Spinal cord (tissue), 10 donors: ENCODE data around the gene ADAMTSL1. TPM values are rescaled to one million over a fixed set of nuclear protein-coding genes. Genes with fewer than 3 reads are reported as not detected.

ENCODE experiments used
- DNase-seq, 6 donors: peaks; one replicate each; pipeline versions ENCODE4 v3.0.0 to v3.0.0-alpha.2; 2013 to 2015; ENCODE audit warnings: low spot score in 6 of 6, low read depth in 4 of 6
- H3K27ac ChIP-seq: one replicate; pipeline ENCODE4 v1.5.1; 2013; ENCODE audit warnings: low read depth, low read length, control low read depth
- H3K27me3 ChIP-seq: one replicate; pipeline ENCODE4 v1.6.1; 2013; ENCODE audit warnings: low read length; ENCODE audit not compliant: control insufficient read depth, insufficient read depth
- H3K36me3 ChIP-seq: one replicate; pipeline ENCODE4 v1.6.1; 2013; ENCODE audit warnings: low read length; ENCODE audit not compliant: control insufficient read depth, insufficient read depth
- H3K4me1 ChIP-seq: one replicate; pipeline ENCODE4 v1.6.1; 2013; ENCODE audit warnings: low read length; ENCODE audit not compliant: control insufficient read depth, insufficient read depth
- H3K4me3 ChIP-seq: one replicate; pipeline ENCODE4 v1.5.1; 2013; ENCODE audit warnings: low read depth, low read length, control low read depth
- H3K9me3 ChIP-seq: one replicate; pipeline ENCODE4 v1.6.1; 2013; ENCODE audit warnings: low read length; ENCODE audit not compliant: control insufficient read depth, insufficient read depth
- WGBS: methylation state at CpG from one replicate; pipeline ENCODE4 v1.1.5; 2013; ENCODE audit warnings: missing lambda C conversion rate; ENCODE audit not compliant: insufficient coverage; 5-methylcytosine and 5-hydroxymethylcytosine counted together
- polyA plus RNA-seq, 2 donors: library from polyadenylated mRNA; unstranded; fragments of 120-200 nt; gene quantifications; one replicate each; pipeline ENCODE4 v1.2.1, GENCODE V29; 2013; ENCODE audit not compliant: insufficient read length in 2 of 2
- total RNA-seq, 2 donors: library from RNA; depleted of rRNA in 1 of 2; stranded (reverse); fragments of 120-200 nt in 1 of 2; fragments of >200 nt in 1 of 2; gene quantifications; one replicate each; pipeline versions ENCODE4 v1.2.3 to v1.2.4, GENCODE V29; 2013 to 2014
- donor health status: healthy.

Gene ADAMTSL1
- total and polyA plus RNA-seq, 4 donors: 21.7 to 35.3 (median 28.4) TPM

GRCh38 chr9:18516965-18517364 lies 43.0 kb downstream of the ADAMTSL1 start:
- no peak overlapping the region for H3K4me3 ChIP-seq
- H3K9me3 ChIP-seq: no peaks in the 10 kb centered on the region
- H3K4me1 ChIP-seq: no peaks in the 10 kb centered on the region
- H3K36me3 ChIP-seq: no peaks in the 10 kb centered on the region
- no peaks in the 10 kb centered on the region for H3K27me3 ChIP-seq
- no CpG with 5 or more reads among the region's 2 CpGs for WGBS
- no peak overlapping the region for H3K27ac ChIP-seq
- DNase-seq: peak in 1 of 6 donors; percentile 14

- DNase-seq: peak in 1 of 6 donors; percentile 61
- Histone ChIP-seq H3K27me3 (no peaks in the 10 kb centered on the region), H3K36me3 (no peaks in the 10 kb centered on the region), H3K27ac (no peak overlapping the region), H3K4me1 (no peaks in the 10 kb centered on the region), H3K9me3 (no peaks in the 10 kb centered on the region), H3K4me3 (no peak overlapping the region)
- 73% methylated on average over 2 of the region's 3 CpGs for WGBS
Measured at GRCh38 chr9:18520416-18521047, 46.6 kb downstream of the ADAMTSL1 start.

- no peaks in the 10 kb centered on the region for H3K9me3 ChIP-seq
- H3K4me1 ChIP-seq: no peaks in the 10 kb centered on the region
- H3K27ac ChIP-seq: no peak overlapping the region
- H3K4me3 ChIP-seq: no peak overlapping the region
- DNase-seq: peak in 1 of 6 donors; percentile 8
- H3K36me3 ChIP-seq: no peaks in the 10 kb centered on the region
- 86% methylated on average over 3 of the region's 3 CpGs for WGBS
- H3K27me3 ChIP-seq: no peaks in the 10 kb centered on the region
Measured at GRCh38 chr9:18526685-18527084, 52.7 kb downstream of the ADAMTSL1 start.

GRCh38 chr9:18531136-18532065 lies 57.4 kb downstream of the ADAMTSL1 start:
- Histone ChIP-seq H3K27ac (no peak overlapping the region), H3K36me3 (peaks cover 4% of the 10 kb centered on the region), H3K27me3 (no peaks in the 10 kb centered on the region), H3K4me1 (no peaks in the 10 kb centered on the region), H3K9me3 (peaks cover 13% of the 10 kb centered on the region), H3K4me3 (no peak overlapping the region)
- 100% methylated on average over 3 of the region's 7 CpGs for WGBS
- DNase-seq: no peak

- H3K4me1 ChIP-seq: no peaks in the 10 kb centered on the region
- H3K9me3 ChIP-seq: peaks cover 13% of the 10 kb centered on the region
- DNase-seq: no peak
- H3K27ac ChIP-seq: no peak overlapping the region
- H3K36me3 ChIP-seq: peaks cover 4% of the 10 kb centered on the region
- H3K27me3 ChIP-seq: no peaks in the 10 kb centered on the region
- WGBS: 88% methylated on average over 2 of the region's 2 CpGs
- H3K4me3 ChIP-seq: no peak overlapping the region
Measured at GRCh38 chr9:18534611-18535010, 60.7 kb downstream of the ADAMTSL1 start.

GRCh38 chr9:18536554-18536953 lies 62.6 kb downstream of the ADAMTSL1 start:
- peaks cover 4% of the 10 kb centered on the region for H3K36me3 ChIP-seq
- peaks cover 13% of the 10 kb centered on the region for H3K9me3 ChIP-seq
- no peaks in the 10 kb centered on the region for H3K27me3 ChIP-seq
- H3K4me3 ChIP-seq: no peak overlapping the region
- DNase-seq: no peak
- no peaks in the 10 kb centered on the region for H3K4me1 ChIP-seq
- H3K27ac ChIP-seq: no peak overlapping the region

GRCh38 chr9:18539203-18539693 lies 65.3 kb downstream of the ADAMTSL1 start:
- Histone ChIP-seq H3K27ac (no peak overlapping the region), H3K9me3 (peaks cover 9% of the 10 kb centered on the region), H3K4me1 (no peaks in the 10 kb centered on the region), H3K4me3 (no peak overlapping the region), H3K36me3 (peaks cover 4% of the 10 kb centered on the region), H3K27me3 (no peaks in the 10 kb centered on the region)
- WGBS: no CpG with 5 or more reads among the region's 5 CpGs
- DNase-seq: no peak

GRCh38 chr9:18542837-18543405 lies 69.0 kb downstream of the ADAMTSL1 start:
- WGBS: 100% methylated on average over 2 of the region's 2 CpGs
- Histone ChIP-seq H3K4me1 (no peaks in the 10 kb centered on the region), H3K36me3 (no peaks in the 10 kb centered on the region), H3K27ac (no peak overlapping the region), H3K9me3 (no peaks in the 10 kb centered on the region), H3K27me3 (no peaks in the 10 kb centered on the region), H3K4me3 (no peak overlapping the region)
- no peak for DNase-seq

- no CpG with 5 or more reads among the region's 5 CpGs for WGBS
Measured at GRCh38 chr9:18543406-18544192, 69.6 kb downstream of the ADAMTSL1 start.

More at GRCh38 chr9:18543406-18544192, 69.6 kb downstream of the ADAMTSL1 start:
- H3K4me3 ChIP-seq: no peak overlapping the region
- H3K4me1 ChIP-seq: no peaks in the 10 kb centered on the region
- H3K27me3 ChIP-seq: no peaks in the 10 kb centered on the region
- H3K27ac ChIP-seq: no peak overlapping the region
- H3K36me3 ChIP-seq: no peaks in the 10 kb centered on the region
- DNase-seq: no peak
- H3K9me3 ChIP-seq: no peaks in the 10 kb centered on the region
